Astrocyte (in vitro differentiated cells and primary cell): Measurements from ENCODE around the gene COL11A2. TPM values are rescaled to one million over a fixed set of nuclear protein-coding genes. Genes with fewer than 3 reads are reported as not detected.

Source experiments
- DNase-seq: peaks from one replicate; pipeline ENCODE4 v3.0.0-alpha.2; 2010; ENCODE audit warnings: low read depth
- FAIRE-seq: peaks from 2 replicates; lab custom pipeline; 2011; peaks lifted over from hg19 to GRCh38; lab: Jason Lieb, UNC
- H2AFZ ChIP-seq: 2 replicates; pipeline ENCODE4 v1.6.0; 2012; ENCODE audit warnings: low read depth, low read length, inconsistent platforms
- H3K27ac ChIP-seq: 2 replicates; pipeline ENCODE4 v1.5.1; 2011; ENCODE audit warnings: low read depth, low read length, inconsistent platforms
- H3K27me3 ChIP-seq: 2 replicates; pipeline ENCODE4 v1.6.0; 2011; ENCODE audit warnings: low read length, inconsistent platforms; ENCODE audit not compliant: insufficient read depth
- H3K36me3 ChIP-seq: 2 replicates; pipeline ENCODE4 v1.5.1; 2011; ENCODE audit warnings: low read length, inconsistent platforms; ENCODE audit not compliant: insufficient read depth
- H3K4me1 ChIP-seq: 2 replicates; pipeline ENCODE4 v1.5.1; 2011; ENCODE audit warnings: low read length, inconsistent platforms; ENCODE audit not compliant: insufficient read depth
- H3K4me2 ChIP-seq: 2 replicates; pipeline ENCODE4 v1.6.0; 2012; ENCODE audit warnings: low read length, inconsistent platforms
- H3K4me3 ChIP-seq: 2 replicates; pipeline ENCODE4 v1.5.1; 2011; ENCODE audit warnings: low read depth, mild to moderate bottlenecking, low read length, inconsistent platforms; ENCODE audit not compliant: insufficient read depth
- H3K79me2 ChIP-seq: 2 replicates; pipeline ENCODE4 v1.6.0; 2012; ENCODE audit warnings: mild to moderate bottlenecking, low read length, inconsistent platforms; ENCODE audit not compliant: insufficient read depth
- H3K9ac ChIP-seq: 2 replicates; pipeline ENCODE4 v1.6.0; 2012; ENCODE audit warnings: mild to moderate bottlenecking, low read length, inconsistent platforms
- H3K9me3 ChIP-seq: 2 replicates; pipeline ENCODE4 v1.5.1; 2012; ENCODE audit warnings: low read depth, mild to moderate bottlenecking, low read length, inconsistent platforms; ENCODE audit not compliant: insufficient read depth
- H4K20me1 ChIP-seq: 2 replicates; pipeline ENCODE4 v1.6.0; 2012; ENCODE audit warnings: low read length, inconsistent platforms; ENCODE audit not compliant: insufficient read depth
- H3K27ac Mint-ChIP-seq: one replicate; pipeline ENCODE4 v1.8.0; 2021; ENCODE audit warnings: mild to moderate bottlenecking, mixed read lengths; ENCODE audit not compliant: unreplicated experiment
- H3K27me3 Mint-ChIP-seq: one replicate; pipeline ENCODE4 v1.8.0; 2021; ENCODE audit warnings: low read depth, mixed read lengths; ENCODE audit not compliant: unreplicated experiment
- H3K36me3 Mint-ChIP-seq: one replicate; pipeline ENCODE4 v1.8.0; 2021; ENCODE audit warnings: low read depth, mixed read lengths; ENCODE audit not compliant: unreplicated experiment
- H3K4me1 Mint-ChIP-seq: one replicate; pipeline ENCODE4 v1.8.0; 2021; ENCODE audit warnings: low read depth, mixed read lengths; ENCODE audit not compliant: unreplicated experiment
- H3K4me3 Mint-ChIP-seq: one replicate; pipeline ENCODE4 v1.8.0; 2021; ENCODE audit warnings: mild to moderate bottlenecking, moderate library complexity, mixed read lengths; ENCODE audit not compliant: unreplicated experiment
- H3K9me3 Mint-ChIP-seq: one replicate; pipeline ENCODE4 v1.8.0; 2021; ENCODE audit warnings: mild to moderate bottlenecking, mixed read lengths; ENCODE audit not compliant: unreplicated experiment
- EZH2 ChIP-seq: IDR thresholded peaks from 2 replicates; pipeline ENCODE4 v1.6.1; 2012; ENCODE audit warnings: mild to moderate bottlenecking, low read length, inconsistent platforms; ENCODE audit not compliant: insufficient read depth
- total RNA-seq: library from RNA; stranded (reverse); gene quantifications from 2 replicates; pipeline ENCODE4 v1.2.1, GENCODE V29; 2021
- TF ChIP-seq, protein P1 (sequence below): IDR thresholded peaks from 2 replicates; pipeline ENCODE4 v1.5.1; 2011; ENCODE audit warnings: low read depth, mild to moderate bottlenecking, inconsistent platforms, low read length, moderate library complexity; ENCODE audit not compliant: insufficient read depth

COL11A2 gene
- total RNA-seq, 1 donor from 2014 or later: 1.3 TPM

DNA sequence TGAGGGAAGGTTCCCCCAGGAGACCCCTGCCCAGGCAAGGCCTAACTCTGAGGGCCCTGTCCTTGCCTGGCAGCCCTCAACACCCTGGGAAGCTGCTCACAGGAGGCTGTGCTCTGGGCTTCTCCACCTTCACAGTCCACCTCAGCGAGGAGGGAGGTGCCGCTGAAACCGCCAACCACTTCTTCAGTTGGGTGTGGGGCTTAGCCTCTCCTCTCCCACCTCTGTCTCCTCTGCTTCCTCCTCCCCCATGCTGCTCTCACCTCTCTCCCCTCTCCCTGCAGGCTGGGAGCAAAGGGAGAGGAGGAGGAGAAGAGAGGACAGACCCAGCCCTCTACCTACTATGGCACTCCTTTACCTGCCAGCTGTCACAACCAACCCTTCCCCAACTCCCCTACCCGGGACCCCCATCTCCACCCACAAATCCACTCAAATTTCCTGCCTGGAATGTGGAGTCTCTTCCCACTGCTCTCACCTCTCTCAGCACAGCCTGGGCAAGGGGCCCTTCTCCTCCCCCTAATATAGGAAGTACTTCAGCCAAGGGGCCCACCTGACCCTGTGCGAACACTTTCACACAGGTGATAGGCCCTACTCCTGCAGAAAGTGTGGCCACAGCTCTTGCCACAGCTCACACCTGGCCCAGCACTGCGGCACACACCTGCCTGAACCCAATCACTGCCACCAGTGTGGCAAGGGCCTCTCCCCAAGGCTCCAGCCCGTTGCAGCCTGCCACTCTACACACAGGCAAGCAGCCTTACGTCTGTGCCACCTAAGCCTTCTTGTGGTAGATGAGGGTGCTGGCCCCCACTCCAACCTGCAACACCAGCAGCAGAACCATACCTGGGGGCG, 23.2 kb upstream of the COL11A2 start:
- Histone ChIP-seq H3K27me3 (no peaks in the 10 kb centered on the region), H3K4me2 (no peak overlapping the region), H3K79me2 (no peaks in the 10 kb centered on the region), H3K4me1 (peaks cover 4% of the 10 kb centered on the region), H3K9ac (no peak overlapping the region), H3K9me3 (no peaks in the 10 kb centered on the region), H3K4me3 (no peak overlapping the region), H2AFZ (no peak overlapping the region), H3K27ac (no peak overlapping the region), H3K36me3 (peaks cover 5% of the 10 kb centered on the region), H4K20me1 (no peaks in the 10 kb centered on the region)
- FAIRE-seq (no peak), DNase-seq (no peak)
- Mint-ChIP-seq H3K27ac (no peak overlapping the region), H3K9me3 (peaks cover 2% of the 10 kb centered on the region), H3K36me3 (peaks cover 4% of the 10 kb centered on the region), H3K4me1 (peaks cover 6% of the 10 kb centered on the region), H3K4me3 (no peak overlapping the region), H3K27me3 (peaks cover 41% of the 10 kb centered on the region)
- TF ChIP-seq, protein P1, sequence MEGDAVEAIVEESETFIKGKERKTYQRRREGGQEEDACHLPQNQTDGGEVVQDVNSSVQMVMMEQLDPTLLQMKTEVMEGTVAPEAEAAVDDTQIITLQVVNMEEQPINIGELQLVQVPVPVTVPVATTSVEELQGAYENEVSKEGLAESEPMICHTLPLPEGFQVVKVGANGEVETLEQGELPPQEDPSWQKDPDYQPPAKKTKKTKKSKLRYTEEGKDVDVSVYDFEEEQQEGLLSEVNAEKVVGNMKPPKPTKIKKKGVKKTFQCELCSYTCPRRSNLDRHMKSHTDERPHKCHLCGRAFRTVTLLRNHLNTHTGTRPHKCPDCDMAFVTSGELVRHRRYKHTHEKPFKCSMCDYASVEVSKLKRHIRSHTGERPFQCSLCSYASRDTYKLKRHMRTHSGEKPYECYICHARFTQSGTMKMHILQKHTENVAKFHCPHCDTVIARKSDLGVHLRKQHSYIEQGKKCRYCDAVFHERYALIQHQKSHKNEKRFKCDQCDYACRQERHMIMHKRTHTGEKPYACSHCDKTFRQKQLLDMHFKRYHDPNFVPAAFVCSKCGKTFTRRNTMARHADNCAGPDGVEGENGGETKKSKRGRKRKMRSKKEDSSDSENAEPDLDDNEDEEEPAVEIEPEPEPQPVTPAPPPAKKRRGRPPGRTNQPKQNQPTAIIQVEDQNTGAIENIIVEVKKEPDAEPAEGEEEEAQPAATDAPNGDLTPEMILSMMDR: no peak
- TF ChIP-seq EZH2: no peak

DNA sequence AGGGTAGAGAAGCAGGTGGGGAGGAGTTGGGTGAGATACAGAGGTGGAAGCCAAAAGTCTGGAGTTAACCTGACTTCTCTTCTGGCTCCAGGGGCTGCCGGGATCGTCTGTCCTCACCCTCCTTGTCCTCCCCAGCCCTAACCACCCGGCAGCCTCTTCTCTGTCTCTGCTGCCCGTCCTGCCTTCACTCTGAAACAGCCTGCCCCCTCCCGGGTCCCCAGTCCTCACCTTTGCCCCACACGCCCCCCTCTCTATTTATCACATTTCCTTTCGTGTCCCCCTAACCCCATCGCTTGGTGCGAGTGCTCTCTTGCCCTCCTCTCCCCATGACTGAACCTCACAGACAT, 21.7 kb upstream of the COL11A2 start:
- Histone ChIP-seq H3K4me1 (peaks cover 9% of the 10 kb centered on the region), H2AFZ (peak overlapping the region; percentile 85), H3K9ac (peak overlapping the region; percentile 60), H3K4me3 (peak overlapping the region; percentile 60), H3K27ac (no peak overlapping the region), H3K36me3 (peaks cover 13% of the 10 kb centered on the region), H4K20me1 (peaks cover 10% of the 10 kb centered on the region), H3K9me3 (no peaks in the 10 kb centered on the region), H3K4me2 (peak overlapping the region; percentile 90), H3K27me3 (no peaks in the 10 kb centered on the region), H3K79me2 (peaks cover 14% of the 10 kb centered on the region)
- TF ChIP-seq, protein P1: no peak
- TF ChIP-seq EZH2: no peak
- peaks cover 2% of the 10 kb centered on the region for H3K9me3 Mint-ChIP-seq
- H3K27me3 Mint-ChIP-seq: peaks cover 36% of the 10 kb centered on the region
- H3K36me3 Mint-ChIP-seq: peaks cover 15% of the 10 kb centered on the region
- H3K4me1 Mint-ChIP-seq: peaks cover 6% of the 10 kb centered on the region
- H3K27ac Mint-ChIP-seq: no peak overlapping the region
- H3K4me3 Mint-ChIP-seq: peak overlapping the region; percentile 85
- DNase-seq (no peak), FAIRE-seq (no peak)
